Measurements from ENCODE around the gene PCTP.

The PCTP gene

GRCh38 chr17:55760643-55761355, 9.9 kb downstream of the PCTP start:
- no peak for DNase-seq

- no peak for DNase-seq
Measured at GRCh38 chr17:55762086-55762858, 11.4 kb downstream of the PCTP start.

- DNase-seq = no peak
Measured at GRCh38 chr17:55763856-55764255, 13.0 kb downstream of the PCTP start.

GRCh38 chr17:55764610-55765009, 13.8 kb downstream of the PCTP start:
- no peak for DNase-seq

- no peak for DNase-seq
Measured at GRCh38 chr17:55765472-55765871, 14.6 kb downstream of the PCTP start.

GRCh38 chr17:55768936-55769624, 18.2 kb downstream of the PCTP start:
- DNase-seq = no peak

- DNase-seq = no peak
Measured at GRCh38 chr17:55769625-55770000, 18.8 kb downstream of the PCTP start.

GRCh38 chr17:55770196-55770870, 19.5 kb downstream of the PCTP start:
- DNase-seq = peak; percentile 39

- no peak for DNase-seq
Measured at GRCh38 chr17:55772086-55772485, 21.2 kb downstream of the PCTP start.

- DNase-seq = no peak
Measured at GRCh38 chr17:55773671-55774070, 22.8 kb downstream of the PCTP start.

GRCh38 chr17:55774846-55775271, 24.0 kb downstream of the PCTP start:
- no peak for DNase-seq

- DNase-seq = no peak
Measured at GRCh38 chr17:55776271-55776670, 25.4 kb downstream of the PCTP start.

- no peak for DNase-seq
Measured at GRCh38 chr17:55777471-55777971, 26.7 kb downstream of the PCTP start.

GRCh38 chr17:55778389-55779118, 27.7 kb downstream of the PCTP start:
- no peak for DNase-seq

GRCh38 chr17:55783684-55784245, 32.9 kb downstream of the PCTP start:
- peak; percentile 42 for DNase-seq

- no peak for DNase-seq
Measured at GRCh38 chr17:55784666-55785065, 33.8 kb downstream of the PCTP start.

GRCh38 chr17:55785181-55785580, 34.3 kb downstream of the PCTP start:
- DNase-seq = no peak

GRCh38 chr17:55793272-55793671, 42.4 kb downstream of the PCTP start:
- no peak for DNase-seq

GRCh38 chr17:55794725-55795482, 44.1 kb downstream of the PCTP start:
- no peak for DNase-seq

- no peak for DNase-seq
Measured at GRCh38 chr17:55806745-55807495, 56.1 kb downstream of the PCTP start.
